ENCODE results near the gene LIF. TPM values are rescaled to one million over a fixed set of nuclear protein-coding genes. Genes with fewer than 3 reads are reported as not detected.

The LIF gene
- total and polyA plus RNA-seq, 2 donors (not counting 3 experiments of a cell fraction or from before 2014, with no cell fraction given): 0.12 to 0.27 TPM

DNA sequence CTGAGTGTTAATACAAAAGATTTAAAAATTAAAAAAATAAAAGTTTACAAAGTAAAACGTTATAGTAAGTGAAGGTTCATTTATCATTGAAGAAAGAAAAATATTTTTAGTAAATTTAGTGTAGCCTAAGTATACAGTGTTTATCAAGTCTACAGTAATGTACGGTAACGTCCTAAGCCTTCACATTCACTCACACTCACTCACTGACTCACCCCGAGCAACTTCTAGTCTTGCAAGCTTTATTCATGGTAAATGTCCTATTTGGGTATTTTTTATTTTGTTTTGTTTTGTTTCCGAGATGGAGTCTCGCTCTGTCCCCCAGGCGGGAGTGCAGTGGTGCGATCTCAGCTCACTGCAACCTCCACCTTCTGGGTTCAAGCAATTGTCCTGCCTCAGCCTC, 33.9 kb upstream of the LIF start:
- Histone ChIP-seq H3K9ac (replicated peaks; ENCODE audit: extremely low read depth, insufficient read depth, low read length) (no peak overlapping the region), H4K20me1 (replicated peaks; ENCODE audit: control insufficient read depth, extremely low read depth, insufficient read depth, low read length) (no peaks in the 10 kb centered on the region), H3K27me3 (ENCODE audit: control insufficient read depth in 2 of 2, insufficient read depth in 2 of 2, low read length in 2 of 2) (no peaks in the 10 kb centered on the region), H3K4me1 (ENCODE audit: control insufficient read depth, extremely low read depth, insufficient read depth, low read length) (peaks cover 16% of the 10 kb centered on the region), H2AFZ (ENCODE audit: low read depth, low read length) (no peak overlapping the region), H3K27ac (ENCODE audit: insufficient read depth, low read depth, low read length) (no peak overlapping the region), H3K79me2 (ENCODE audit: control insufficient read depth, insufficient read depth, low read length) (no peaks in the 10 kb centered on the region), H3K9me3 (replicated peaks; ENCODE audit: control insufficient read depth, insufficient read depth, low read length) (no peaks in the 10 kb centered on the region), H3K4me3 (replicated peaks in 1 of 3; ENCODE audit: insufficient read depth in 1 of 3, low read depth in 1 of 3, low read length in 3 of 3) (no peak overlapping the region), H3K9me1 (replicated peaks; ENCODE audit: control insufficient read depth, extremely low read depth, insufficient read depth, low read length) (no peaks in the 10 kb centered on the region), H3K4me2 (ENCODE audit: insufficient read depth, low read length) (no peak overlapping the region), H3K36me3 (ENCODE audit: control insufficient read depth in 2 of 2, extremely low read depth in 1 of 2, insufficient read depth in 2 of 2, low read length in 2 of 2) (peaks cover 0 to 5% of the 10 kb centered on the region in 2 experiments)
- no TSS peak for BruUV-seq (replicated peaks)
- intact Hi-C loops (cut with micrococcal nuclease) (no loop called here), dilution Hi-C loops (cut with MboI; ENCODE audit: extremely low pct_ligation_motif_present, low sequenced_read_pairs) (no loop called here)
- TF ChIP-seq, protein P1, sequence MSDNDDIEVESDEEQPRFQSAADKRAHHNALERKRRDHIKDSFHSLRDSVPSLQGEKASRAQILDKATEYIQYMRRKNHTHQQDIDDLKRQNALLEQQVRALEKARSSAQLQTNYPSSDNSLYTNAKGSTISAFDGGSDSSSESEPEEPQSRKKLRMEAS (IDR thresholded peaks at IDR 0.05; ENCODE audit: insufficient read depth, insufficient read length): no peak
- TF ChIP-seq MYC (IDR thresholded peaks at IDR 0.05; ENCODE audit: low read depth, low read length) (no peak), POLR2AphosphoS5 (IDR thresholded peaks at IDR 0.05; ENCODE audit: insufficient read depth, low read depth, low read length) (no peak), JUN (IDR thresholded peaks at IDR 0.05; ENCODE audit: borderline replicate concordance, insufficient read depth, insufficient read length, low read depth) (no peak), EZH2 (IDR thresholded peaks at IDR 0.05; ENCODE audit: borderline replicate concordance, low read depth, low read length, severe bottlenecking) (no peak)
- FAIRE-seq (no peak), DNase-seq (ENCODE audit: low read depth, low spot score) (no peak)
- POLR2A ChIA-PET: interaction anchor here (0.7 kb wide), 1 partner anchor 31 kb away, joined by 6 read pairs; no protein-coding TSS in a partner anchor
- CTCF ChIA-PET: interaction anchor here (0.9 to 3.9 kb wide), 7 partner anchors 7 to 107 kb away, joined by 3 to 61 read pairs (median 6); partner anchors contain the start of genes CASTOR1 and RNF215

DNA sequence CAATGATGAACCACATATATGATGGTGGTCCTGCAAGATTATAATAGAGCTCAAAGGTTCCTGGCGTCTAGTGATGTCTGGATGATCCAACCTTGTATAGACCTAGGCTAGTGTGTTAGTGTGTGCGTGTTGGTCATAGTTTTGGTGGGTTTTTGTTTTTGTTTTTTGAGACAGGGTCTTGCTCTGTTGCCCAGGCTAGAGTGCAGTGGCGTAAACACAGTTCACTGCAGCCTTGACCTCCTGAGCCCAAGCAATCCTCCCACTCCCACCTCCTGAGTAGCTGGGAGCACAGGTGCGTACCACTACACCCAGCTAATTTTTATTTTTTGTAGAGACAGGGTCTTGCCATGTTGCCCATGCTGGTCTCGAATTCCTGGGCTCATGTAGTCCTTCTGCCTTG, 33.4 kb upstream of the LIF start:
- POLR2A ChIA-PET: no interaction called here
- H3K79me2 ChIP-seq (ENCODE audit: control insufficient read depth, insufficient read depth, low read length): no peaks in the 10 kb centered on the region
- peaks cover 16% of the 10 kb centered on the region for H3K4me1 ChIP-seq (ENCODE audit: control insufficient read depth, extremely low read depth, insufficient read depth, low read length)
- no peak overlapping the region for H3K4me3 ChIP-seq (replicated peaks in 1 of 3; ENCODE audit: insufficient read depth in 1 of 3, low read depth in 1 of 3, low read length in 3 of 3)
- no peaks in the 10 kb centered on the region for H3K36me3 ChIP-seq (ENCODE audit: control insufficient read depth in 2 of 2, extremely low read depth in 1 of 2, insufficient read depth in 2 of 2, low read length in 2 of 2)
- H3K27ac ChIP-seq (ENCODE audit: insufficient read depth, low read depth, low read length): no peak overlapping the region
- TF ChIP-seq GATA2 (IDR thresholded peaks at IDR 0.05; ENCODE audit: insufficient read depth, insufficient read length, low read depth, low read length) (no peak), JUN (IDR thresholded peaks at IDR 0.05; ENCODE audit: borderline replicate concordance, insufficient read depth, insufficient read length, low read depth) (no peak), POLR2AphosphoS5 (IDR thresholded peaks at IDR 0.05; ENCODE audit: insufficient read depth, low read depth, low read length) (no peak), EZH2 (IDR thresholded peaks at IDR 0.05; ENCODE audit: borderline replicate concordance, low read depth, low read length, severe bottlenecking) (no peak), POLR2A (IDR thresholded peaks at IDR 0.05; ENCODE audit: low read depth, low read length) (no peak), FOS (IDR thresholded peaks at IDR 0.05; ENCODE audit: borderline replicate concordance, insufficient read depth, low read length) (no peak), MYC (IDR thresholded peaks at IDR 0.05; ENCODE audit: low read depth, low read length) (no peak)
- TF ChIP-seq, protein P2, sequence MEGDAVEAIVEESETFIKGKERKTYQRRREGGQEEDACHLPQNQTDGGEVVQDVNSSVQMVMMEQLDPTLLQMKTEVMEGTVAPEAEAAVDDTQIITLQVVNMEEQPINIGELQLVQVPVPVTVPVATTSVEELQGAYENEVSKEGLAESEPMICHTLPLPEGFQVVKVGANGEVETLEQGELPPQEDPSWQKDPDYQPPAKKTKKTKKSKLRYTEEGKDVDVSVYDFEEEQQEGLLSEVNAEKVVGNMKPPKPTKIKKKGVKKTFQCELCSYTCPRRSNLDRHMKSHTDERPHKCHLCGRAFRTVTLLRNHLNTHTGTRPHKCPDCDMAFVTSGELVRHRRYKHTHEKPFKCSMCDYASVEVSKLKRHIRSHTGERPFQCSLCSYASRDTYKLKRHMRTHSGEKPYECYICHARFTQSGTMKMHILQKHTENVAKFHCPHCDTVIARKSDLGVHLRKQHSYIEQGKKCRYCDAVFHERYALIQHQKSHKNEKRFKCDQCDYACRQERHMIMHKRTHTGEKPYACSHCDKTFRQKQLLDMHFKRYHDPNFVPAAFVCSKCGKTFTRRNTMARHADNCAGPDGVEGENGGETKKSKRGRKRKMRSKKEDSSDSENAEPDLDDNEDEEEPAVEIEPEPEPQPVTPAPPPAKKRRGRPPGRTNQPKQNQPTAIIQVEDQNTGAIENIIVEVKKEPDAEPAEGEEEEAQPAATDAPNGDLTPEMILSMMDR (IDR thresholded peaks at IDR 0.05; ENCODE audit: extremely low read depth in 1 of 2, insufficient read depth in 1 of 2, low read depth in 1 of 2, low read length in 2 of 2): no peak
- TF ChIP-seq, protein P1 (IDR thresholded peaks at IDR 0.05; ENCODE audit: insufficient read depth, insufficient read length): no peak
- CTCF ChIA-PET: interaction anchor here (1.2 to 3.9 kb wide), 6 partner anchors 8 to 107 kb away, joined by 3 to 61 read pairs (median 6); partner anchors contain the start of genes CASTOR1 and RNF215
- H3K9me3 ChIP-seq (replicated peaks; ENCODE audit: control insufficient read depth, insufficient read depth, low read length): no peaks in the 10 kb centered on the region
- FAIRE-seq: no peak
- H3K9me1 ChIP-seq (replicated peaks; ENCODE audit: control insufficient read depth, extremely low read depth, insufficient read depth, low read length): no peaks in the 10 kb centered on the region
- H3K4me2 ChIP-seq (ENCODE audit: insufficient read depth, low read length): no peak overlapping the region
- no peaks in the 10 kb centered on the region for H4K20me1 ChIP-seq (replicated peaks; ENCODE audit: control insufficient read depth, extremely low read depth, insufficient read depth, low read length)
- DNase-seq (ENCODE audit: low read depth, low spot score): no peak
- H3K9ac ChIP-seq (replicated peaks; ENCODE audit: extremely low read depth, insufficient read depth, low read length): no peak overlapping the region
- dilution Hi-C loops (cut with MboI; ENCODE audit: extremely low pct_ligation_motif_present, low sequenced_read_pairs) (no loop called here), intact Hi-C loops (cut with micrococcal nuclease) (no loop called here)
- BruUV-seq (replicated peaks): no TSS peak
- no peak overlapping the region for H2AFZ ChIP-seq (ENCODE audit: low read depth, low read length)
- no peaks in the 10 kb centered on the region for H3K27me3 ChIP-seq (ENCODE audit: control insufficient read depth in 2 of 2, insufficient read depth in 2 of 2, low read length in 2 of 2)
